HepG2 (cell line): Measurements from ENCODE around the gene TMEM250. TPM values are rescaled to one million over a fixed set of nuclear protein-coding genes. Genes with fewer than 3 reads are reported as not detected.

ENCODE experiments used
- ELF4 ChIP-seq: sonication (generic); formaldehyde crosslinking; IDR thresholded peaks from 2 replicates; pipeline ENCODE4 v1.5.0; 2020; ENCODE audit warnings: missing genetic modification reagents, mild to moderate bottlenecking, moderate library complexity, borderline replicate concordance
- NFYC ChIP-seq: IDR thresholded peaks from 2 replicates; pipeline ENCODE4 v1.6.1; 2016; ENCODE audit warnings: missing genetic modification reagents, missing compliant biosample characterization
- RBM39 ChIP-seq: fragments of 200-400 bp; formaldehyde crosslinking; IDR thresholded peaks from one replicate; pipeline ENCODE4 v1.6.1; 2018; ENCODE audit warnings: antibody characterized with exemption, mild to moderate bottlenecking, low read depth, low read length; ENCODE audit not compliant: poor library complexity, severe bottlenecking
- TBX3 ChIP-seq: fragments of 450-650 bp; IDR thresholded peaks from 2 replicates; pipeline ENCODE4 v1.6.1; 2017; ENCODE audit warnings: antibody characterized with exemption, mild to moderate bottlenecking, inconsistent platforms, borderline replicate concordance
- TEAD3 ChIP-seq: optimal IDR thresholded peaks from 2 replicates; pipeline ENCODE3; 2016; ENCODE audit warnings: borderline replicate concordance
- ZBTB42 ChIP-seq: sonication (generic); formaldehyde crosslinking; IDR thresholded peaks from 2 replicates; pipeline ENCODE4 v1.5.0; 2020; ENCODE audit warnings: mild to moderate bottlenecking, missing genetic modification reagents
- ZBTB7B ChIP-seq: sonication (generic); formaldehyde crosslinking; IDR thresholded peaks from 2 replicates; pipeline ENCODE4 v1.4.0; 2020; ENCODE audit warnings: missing genetic modification reagents
- ZFP41 ChIP-seq: sonication (generic); formaldehyde crosslinking; IDR thresholded peaks from 2 replicates; pipeline ENCODE4 v1.4.0; 2020; ENCODE audit warnings: mild to moderate bottlenecking, missing genetic modification reagents, borderline replicate concordance
- ZNF563 ChIP-seq: sonication (generic); formaldehyde crosslinking; IDR thresholded peaks from 2 replicates; pipeline ENCODE4 v1.8.0; 2022; ENCODE audit warnings: mild to moderate bottlenecking, moderate library complexity, missing genetic modification reagents
- ZNF766 ChIP-seq: sonication (generic); formaldehyde crosslinking; IDR thresholded peaks from 2 replicates; pipeline ENCODE4 v1.5.0; 2020; ENCODE audit warnings: missing genetic modification reagents, borderline replicate concordance
- ZSCAN22 ChIP-seq: sonication (generic); formaldehyde crosslinking; IDR thresholded peaks from 2 replicates; pipeline ENCODE4 v1.4.0; 2020; ENCODE audit warnings: mild to moderate bottlenecking, missing genetic modification reagents
- polyA plus RNA-seq, 8 experiments: library from polyadenylated mRNA; depleted of rRNA in 3 of 8; stranded (reverse) in 7 of 8; unstranded in 1 of 8; fragments of >200 nt; fragmentation: Illumina TruSeq in 4 of 8; extraction: Trizol in 4 of 8; gene quantifications; 2 replicates each; pipeline versions ENCODE4 v1.2.1 to v1.2.3, GENCODE V29; 2011 to 2016; ENCODE audit warnings: low read depth in 4 of 8, missing spikeins in 1 of 8, mixed read lengths in 1 of 8; ENCODE audit not compliant: insufficient read depth in 1 of 8
- total RNA-seq, 5 experiments: library from RNA; depleted of rRNA; stranded (reverse); fragments of >200 nt; fragmentation: Illumina TruSeq; extraction: Trizol; gene quantifications; 2 replicates each; pipeline ENCODE4 v1.2.3, GENCODE V29; 2016; ENCODE audit warnings: low read depth in 1 of 5
- TF ChIP-seq, protein P1 (sequence below): sonication (generic); formaldehyde crosslinking; IDR thresholded peaks from 2 replicates; pipeline ENCODE4 v1.8.0; 2022; ENCODE audit warnings: mild to moderate bottlenecking, missing genetic modification reagents, moderate library complexity
- TF ChIP-seq, protein P2 (sequence below): sonication (generic); formaldehyde crosslinking; IDR thresholded peaks from 2 replicates; pipeline ENCODE4 v1.4.0; 2020; ENCODE audit warnings: missing genetic modification reagents
- TF ChIP-seq, protein P3 (sequence below): IDR thresholded peaks from 2 replicates; pipeline ENCODE4 v1.6.1; 2016; ENCODE audit warnings: missing biosample characterization, missing genetic modification reagents, low read depth
- TF ChIP-seq, protein P4 (sequence below): IDR thresholded peaks from 2 replicates; pipeline ENCODE4 v1.4.0; 2020; ENCODE audit warnings: mild to moderate bottlenecking, missing genetic modification reagents
- TF ChIP-seq, protein P5 (sequence below): sonication (generic); formaldehyde crosslinking; IDR thresholded peaks from 2 replicates; pipeline ENCODE4 v1.8.0; 2023; ENCODE audit warnings: mild to moderate bottlenecking, missing genetic modification reagents
- TF ChIP-seq, protein P6 (sequence below): conservative IDR thresholded peaks from 2 replicates; pipeline ENCODE4 v1.6.1; 2018; ENCODE audit warnings: missing genetic modification reagents

TMEM250 gene
- total and polyA plus RNA-seq, 2 of the 13 experiments (the other 11 are each of a cell fraction or from before 2014, with no cell fraction given): 5.5 to 13.9 TPM

DNA sequence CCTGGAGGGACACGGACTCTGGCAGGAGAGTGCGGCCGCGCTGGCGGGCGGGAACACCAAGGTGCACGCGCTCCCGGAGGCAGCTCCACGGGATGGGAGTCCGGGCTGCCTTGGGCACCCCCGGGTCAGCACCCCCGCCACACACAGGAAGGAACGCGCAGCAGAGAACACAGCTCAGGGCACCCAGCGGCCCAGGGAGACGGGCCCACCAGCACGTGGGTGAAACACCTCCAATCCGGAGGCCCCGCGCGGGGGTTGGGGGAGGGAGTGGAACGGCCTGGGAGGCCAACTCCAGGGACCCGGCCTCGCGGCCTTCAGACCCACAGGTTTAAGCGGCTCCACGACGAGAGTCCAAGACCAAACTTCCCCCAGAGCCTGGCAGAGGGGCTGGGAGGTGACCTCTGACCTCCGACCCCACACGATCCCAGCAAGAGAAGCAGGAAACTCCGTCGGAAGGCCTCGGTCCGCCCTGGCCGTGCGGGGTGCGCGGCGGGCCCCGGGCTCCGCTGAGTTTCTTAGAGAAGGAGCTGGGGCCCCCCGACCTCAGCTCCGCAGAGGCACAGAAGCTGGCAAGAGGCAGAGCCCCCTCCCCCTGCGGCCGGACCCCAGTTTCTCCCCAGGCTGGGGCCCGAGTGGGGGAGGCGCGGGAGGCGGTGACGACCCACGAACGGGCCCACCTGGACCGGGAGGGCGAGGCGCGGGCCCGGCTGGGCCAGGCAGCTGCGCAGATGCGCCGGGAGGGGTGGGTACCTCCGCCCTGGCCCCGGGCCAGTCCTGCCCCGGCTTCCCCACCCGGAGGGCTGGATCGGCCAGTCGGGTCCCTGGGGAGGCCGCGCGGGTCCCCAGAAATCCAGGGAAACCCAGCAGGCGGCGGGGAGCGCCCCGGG lies 24.4 kb downstream of the TMEM250 start (continued):
- TF ChIP-seq, protein P1, sequence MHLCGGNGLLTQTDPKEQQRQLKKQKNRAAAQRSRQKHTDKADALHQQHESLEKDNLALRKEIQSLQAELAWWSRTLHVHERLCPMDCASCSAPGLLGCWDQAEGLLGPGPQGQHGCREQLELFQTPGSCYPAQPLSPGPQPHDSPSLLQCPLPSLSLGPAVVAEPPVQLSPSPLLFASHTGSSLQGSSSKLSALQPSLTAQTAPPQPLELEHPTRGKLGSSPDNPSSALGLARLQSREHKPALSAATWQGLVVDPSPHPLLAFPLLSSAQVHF (CRISPR knock-in tag): no peak
- TF ChIP-seq TBX3: no peak
- peak; percentile 88 for TF ChIP-seq TEAD3 (CRISPR knock-in tag)
- TF ChIP-seq, protein P2, sequence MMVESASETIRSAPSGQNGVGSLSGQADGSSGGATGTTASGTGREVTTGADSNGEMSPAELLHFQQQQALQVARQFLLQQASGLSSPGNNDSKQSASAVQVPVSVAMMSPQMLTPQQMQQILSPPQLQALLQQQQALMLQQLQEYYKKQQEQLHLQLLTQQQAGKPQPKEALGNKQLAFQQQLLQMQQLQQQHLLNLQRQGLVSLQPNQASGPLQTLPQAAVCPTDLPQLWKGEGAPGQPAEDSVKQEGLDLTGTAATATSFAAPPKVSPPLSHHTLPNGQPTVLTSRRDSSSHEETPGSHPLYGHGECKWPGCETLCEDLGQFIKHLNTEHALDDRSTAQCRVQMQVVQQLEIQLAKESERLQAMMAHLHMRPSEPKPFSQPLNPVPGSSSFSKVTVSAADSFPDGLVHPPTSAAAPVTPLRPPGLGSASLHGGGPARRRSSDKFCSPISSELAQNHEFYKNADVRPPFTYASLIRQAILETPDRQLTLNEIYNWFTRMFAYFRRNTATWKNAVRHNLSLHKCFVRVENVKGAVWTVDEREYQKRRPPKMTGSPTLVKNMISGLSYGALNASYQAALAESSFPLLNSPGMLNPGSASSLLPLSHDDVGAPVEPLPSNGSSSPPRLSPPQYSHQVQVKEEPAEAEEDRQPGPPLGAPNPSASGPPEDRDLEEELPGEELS (CRISPR knock-in tag): no peak; the same call in 1 of the 2 replicates
- no peak for TF ChIP-seq ZBTB42
- TF ChIP-seq RBM39: no peak
- TF ChIP-seq ZSCAN22 (CRISPR knock-in tag): no peak
- TF ChIP-seq, protein P3, sequence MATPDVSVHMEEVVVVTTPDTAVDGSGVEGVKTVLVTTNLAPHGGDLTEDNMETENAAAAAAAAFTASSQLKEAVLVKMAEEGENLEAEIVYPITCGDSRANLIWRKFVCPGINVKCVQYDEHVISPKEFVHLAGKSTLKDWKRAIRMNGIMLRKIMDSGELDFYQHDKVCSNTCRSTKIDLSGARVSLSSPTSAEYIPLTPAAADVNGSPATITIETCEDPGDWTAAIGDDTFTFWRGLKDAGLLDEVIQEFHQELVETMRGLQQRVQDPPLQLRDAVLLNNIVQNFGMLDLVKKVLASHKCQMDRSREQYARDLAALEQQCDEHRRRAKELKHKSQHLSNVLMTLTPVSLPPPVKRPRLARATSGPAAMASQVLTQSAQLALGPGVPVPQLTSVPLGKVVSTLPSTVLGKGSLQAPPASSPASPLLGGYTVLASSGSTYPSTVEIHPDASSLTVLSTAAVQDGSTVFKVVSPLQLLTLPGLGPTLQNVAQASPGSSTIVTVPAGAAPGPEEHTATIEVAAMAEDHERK (CRISPR knock-in tag): no peak
- no peak for TF ChIP-seq ELF4 (CRISPR knock-in tag)
- TF ChIP-seq ZBTB7B (CRISPR knock-in tag): no peak; the same call in 1 of the 2 replicates
- TF ChIP-seq ZFP41: no peak
- TF ChIP-seq ZNF563 (CRISPR knock-in tag): 0 out of 2 replicates have a peak, but pooled peaks have one; percentile 23
- TF ChIP-seq, protein P4, sequence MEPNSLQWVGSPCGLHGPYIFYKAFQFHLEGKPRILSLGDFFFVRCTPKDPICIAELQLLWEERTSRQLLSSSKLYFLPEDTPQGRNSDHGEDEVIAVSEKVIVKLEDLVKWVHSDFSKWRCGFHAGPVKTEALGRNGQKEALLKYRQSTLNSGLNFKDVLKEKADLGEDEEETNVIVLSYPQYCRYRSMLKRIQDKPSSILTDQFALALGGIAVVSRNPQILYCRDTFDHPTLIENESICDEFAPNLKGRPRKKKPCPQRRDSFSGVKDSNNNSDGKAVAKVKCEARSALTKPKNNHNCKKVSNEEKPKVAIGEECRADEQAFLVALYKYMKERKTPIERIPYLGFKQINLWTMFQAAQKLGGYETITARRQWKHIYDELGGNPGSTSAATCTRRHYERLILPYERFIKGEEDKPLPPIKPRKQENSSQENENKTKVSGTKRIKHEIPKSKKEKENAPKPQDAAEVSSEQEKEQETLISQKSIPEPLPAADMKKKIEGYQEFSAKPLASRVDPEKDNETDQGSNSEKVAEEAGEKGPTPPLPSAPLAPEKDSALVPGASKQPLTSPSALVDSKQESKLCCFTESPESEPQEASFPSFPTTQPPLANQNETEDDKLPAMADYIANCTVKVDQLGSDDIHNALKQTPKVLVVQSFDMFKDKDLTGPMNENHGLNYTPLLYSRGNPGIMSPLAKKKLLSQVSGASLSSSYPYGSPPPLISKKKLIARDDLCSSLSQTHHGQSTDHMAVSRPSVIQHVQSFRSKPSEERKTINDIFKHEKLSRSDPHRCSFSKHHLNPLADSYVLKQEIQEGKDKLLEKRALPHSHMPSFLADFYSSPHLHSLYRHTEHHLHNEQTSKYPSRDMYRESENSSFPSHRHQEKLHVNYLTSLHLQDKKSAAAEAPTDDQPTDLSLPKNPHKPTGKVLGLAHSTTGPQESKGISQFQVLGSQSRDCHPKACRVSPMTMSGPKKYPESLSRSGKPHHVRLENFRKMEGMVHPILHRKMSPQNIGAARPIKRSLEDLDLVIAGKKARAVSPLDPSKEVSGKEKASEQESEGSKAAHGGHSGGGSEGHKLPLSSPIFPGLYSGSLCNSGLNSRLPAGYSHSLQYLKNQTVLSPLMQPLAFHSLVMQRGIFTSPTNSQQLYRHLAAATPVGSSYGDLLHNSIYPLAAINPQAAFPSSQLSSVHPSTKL (CRISPR knock-in tag): peak; percentile 32; the same call in 1 of the 2 replicates
- TF ChIP-seq, protein P5, sequence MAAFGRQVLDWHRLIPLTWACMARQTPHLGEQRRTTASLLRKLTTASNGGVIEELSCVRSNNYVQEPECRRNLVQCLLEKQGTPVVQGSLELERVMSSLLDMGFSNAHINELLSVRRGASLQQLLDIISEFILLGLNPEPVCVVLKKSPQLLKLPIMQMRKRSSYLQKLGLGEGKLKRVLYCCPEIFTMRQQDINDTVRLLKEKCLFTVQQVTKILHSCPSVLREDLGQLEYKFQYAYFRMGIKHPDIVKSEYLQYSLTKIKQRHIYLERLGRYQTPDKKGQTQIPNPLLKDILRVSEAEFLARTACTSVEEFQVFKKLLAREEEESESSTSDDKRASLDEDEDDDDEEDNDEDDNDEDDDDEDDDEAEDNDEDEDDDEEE: no peak
- TF ChIP-seq ZNF766: 0 out of 2 replicates have a peak, but pooled peaks have one; percentile 25
- TF ChIP-seq, protein P6, sequence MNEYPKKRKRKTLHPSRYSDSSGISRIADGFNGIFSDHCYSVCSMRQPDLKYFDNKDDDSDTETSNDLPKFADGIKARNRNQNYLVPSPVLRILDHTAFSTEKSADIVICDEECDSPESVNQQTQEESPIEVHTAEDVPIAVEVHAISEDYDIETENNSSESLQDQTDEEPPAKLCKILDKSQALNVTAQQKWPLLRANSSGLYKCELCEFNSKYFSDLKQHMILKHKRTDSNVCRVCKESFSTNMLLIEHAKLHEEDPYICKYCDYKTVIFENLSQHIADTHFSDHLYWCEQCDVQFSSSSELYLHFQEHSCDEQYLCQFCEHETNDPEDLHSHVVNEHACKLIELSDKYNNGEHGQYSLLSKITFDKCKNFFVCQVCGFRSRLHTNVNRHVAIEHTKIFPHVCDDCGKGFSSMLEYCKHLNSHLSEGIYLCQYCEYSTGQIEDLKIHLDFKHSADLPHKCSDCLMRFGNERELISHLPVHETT (CRISPR knock-in tag): no peak; the same call in 1 of the 2 replicates
- peak; percentile 68 for TF ChIP-seq NFYC (CRISPR knock-in tag)
